GM12892 (cell line): ENCODE results near the gene SBK2.
"Not testable (repeated sequence)": the region's sequence is repeated elsewhere in the genome, so short reads cannot be mapped to it uniquely, and the experiment has no call there.

Source experiments
- DNase-seq: peaks from one replicate; pipeline ENCODE4 v3.0.0; 2011; ENCODE audit not compliant: insufficient read length
- FAIRE-seq: peaks from 2 replicates; lab custom pipeline; 2011; peaks lifted over from hg19 to GRCh38; lab: Jason Lieb, UNC
- POLR2A ChIP-seq: IDR thresholded peaks from 2 replicates; pipeline ENCODE4 v1.6.1; 2011; ENCODE audit warnings: low read depth, low read length, control low read depth
- POLR2AphosphoS5 ChIP-seq: IDR thresholded peaks from 2 replicates; pipeline ENCODE4 v1.6.1; 2011; ENCODE audit warnings: low read depth, low read length, control low read depth
- TAF1 ChIP-seq: IDR thresholded peaks from 2 replicates; pipeline ENCODE4 v1.6.1; 2011; ENCODE audit warnings: low read depth, mild to moderate bottlenecking, control low read depth, low read length, borderline replicate concordance

SBK2 gene

DNA sequence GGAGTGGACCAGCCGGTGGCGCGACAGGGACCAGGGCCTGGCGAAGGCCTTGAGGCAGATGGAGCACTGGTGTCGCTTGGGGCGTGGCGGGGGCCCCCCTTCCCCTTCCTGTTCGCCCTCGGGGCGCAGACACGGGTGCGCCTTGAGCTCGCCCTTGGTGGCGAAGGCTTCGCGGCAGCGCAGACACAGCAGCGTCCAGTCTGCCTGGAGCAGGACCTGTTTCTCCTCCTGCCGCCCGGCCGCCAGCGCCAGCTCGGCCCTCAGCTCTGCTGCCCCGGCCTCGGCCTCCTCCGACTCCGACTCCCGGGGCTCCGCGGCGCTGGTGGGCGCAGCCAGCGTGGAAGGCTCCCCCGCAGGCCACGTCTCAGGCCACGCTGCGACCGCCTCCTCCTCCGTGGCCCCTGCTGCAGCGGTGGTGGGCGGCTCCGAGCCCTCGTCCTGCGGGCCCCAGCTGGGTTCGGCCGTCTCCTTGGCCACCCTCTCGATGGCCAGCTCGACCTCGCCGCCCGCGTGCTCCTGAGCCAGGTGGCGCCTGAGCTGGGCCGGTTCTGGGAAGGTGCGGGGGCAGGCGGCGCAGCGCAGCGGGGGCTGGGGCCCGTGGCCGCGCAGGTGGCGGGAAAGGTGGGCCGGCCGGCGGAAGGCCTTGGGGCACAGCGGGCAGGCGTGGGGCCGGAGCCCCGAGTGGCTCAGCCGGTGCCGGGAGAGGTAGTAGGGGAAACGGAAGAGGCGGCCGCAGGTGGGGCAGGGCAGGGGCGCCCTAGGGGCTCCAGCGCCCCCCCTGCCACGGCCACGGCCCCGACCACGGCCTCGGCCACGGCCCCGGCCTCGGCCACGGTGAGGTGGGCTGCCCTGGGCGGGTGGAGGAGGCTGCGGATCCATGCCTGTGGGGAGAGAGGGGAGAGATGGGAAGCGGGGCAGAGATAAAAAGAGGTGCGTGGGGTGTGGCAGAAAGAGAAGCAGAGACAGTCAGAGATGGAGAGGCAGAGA, 42.1 kb upstream of the SBK2 start:
- no peak for FAIRE-seq
- TF ChIP-seq TAF1 = no peak
- no peak for DNase-seq

DNA sequence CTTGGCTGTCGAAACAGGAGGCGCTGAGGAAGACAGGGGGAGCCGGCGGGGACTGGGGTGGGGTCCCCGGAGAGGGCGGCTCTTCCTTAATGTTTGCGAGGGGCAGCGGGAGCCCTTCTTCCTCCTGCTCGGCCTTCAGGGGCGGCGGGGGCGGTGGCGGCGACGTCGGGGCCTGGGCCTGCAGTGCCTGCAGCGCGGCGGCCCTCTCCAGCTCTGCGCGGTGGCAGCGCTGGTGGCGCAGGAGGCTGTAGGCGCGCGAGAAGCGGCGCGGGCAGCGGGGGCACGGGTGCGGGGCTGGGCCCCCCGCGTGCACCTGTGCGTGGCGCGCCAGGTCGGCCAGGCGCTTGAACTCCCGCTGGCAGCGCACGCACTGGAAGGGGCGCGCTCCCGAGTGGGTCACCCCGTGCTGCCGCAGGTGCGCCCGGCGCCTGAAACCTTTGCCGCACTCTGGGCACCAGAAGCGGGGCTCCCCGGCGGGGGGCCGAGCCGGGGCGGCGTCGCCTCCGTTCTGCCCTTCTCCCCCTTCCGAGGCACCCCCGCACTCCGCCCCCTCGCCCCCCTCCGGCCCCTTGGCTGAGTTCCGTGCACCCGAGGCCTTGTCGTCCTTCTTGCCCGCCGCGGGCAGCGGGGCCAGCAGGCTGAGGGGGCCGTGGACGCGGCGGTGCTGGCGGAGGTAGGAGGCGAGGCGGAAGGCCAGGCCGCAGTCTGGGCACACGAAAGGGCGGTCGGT, 41.3 kb upstream of the SBK2 start:
- TF ChIP-seq POLR2AphosphoS5 = no peak
- TF ChIP-seq POLR2A = no peak
- TF ChIP-seq TAF1 = no peak
- FAIRE-seq (no peak), DNase-seq (no peak)

DNA sequence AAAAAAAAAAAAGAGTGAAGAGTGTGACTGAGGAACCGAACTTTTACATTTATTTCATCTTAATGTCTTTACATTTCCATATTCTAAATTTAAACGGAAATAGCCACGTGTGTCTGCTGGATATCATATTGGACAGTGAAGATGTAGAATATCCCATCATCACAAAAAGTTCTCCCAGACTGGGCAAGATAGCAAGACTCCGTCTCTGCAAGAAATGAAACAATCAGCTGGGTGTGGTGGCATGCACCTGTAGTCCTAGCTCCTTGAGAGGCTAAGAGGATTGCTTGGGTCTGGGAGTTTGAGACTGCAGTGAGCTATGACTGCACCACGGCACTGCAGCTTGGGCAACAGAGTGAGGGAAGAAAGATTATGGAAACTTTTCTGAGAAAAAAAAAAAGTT, 39.8 kb upstream of the SBK2 start:
- no peak for FAIRE-seq
- TF ChIP-seq POLR2A (no peak), TAF1 (no peak), POLR2AphosphoS5 (no peak)

DNA sequence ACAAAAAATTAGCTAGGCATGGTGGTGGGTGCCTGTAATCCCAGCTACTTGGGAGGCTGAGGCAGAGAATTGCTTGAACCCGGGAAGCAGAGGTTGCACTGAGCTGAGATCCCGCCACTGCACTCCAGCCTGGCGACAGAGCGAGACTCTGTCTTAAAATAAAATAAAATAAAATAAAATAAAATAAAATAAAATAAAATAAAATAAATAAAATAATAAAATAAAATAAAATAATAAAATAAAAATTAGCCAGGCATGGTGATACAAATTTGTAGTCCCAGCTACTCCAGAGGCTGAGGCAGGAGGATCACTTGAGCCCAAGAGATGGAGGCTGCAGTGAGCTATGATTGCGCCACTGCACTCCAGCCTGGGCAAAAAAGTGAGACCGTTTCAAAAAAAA, 37.0 kb upstream of the SBK2 start:
- FAIRE-seq, DNase-seq: not testable (repeated sequence)

More for the DNA sequence above, 39.8 kb upstream of the SBK2 start:
- no peak for DNase-seq

DNA sequence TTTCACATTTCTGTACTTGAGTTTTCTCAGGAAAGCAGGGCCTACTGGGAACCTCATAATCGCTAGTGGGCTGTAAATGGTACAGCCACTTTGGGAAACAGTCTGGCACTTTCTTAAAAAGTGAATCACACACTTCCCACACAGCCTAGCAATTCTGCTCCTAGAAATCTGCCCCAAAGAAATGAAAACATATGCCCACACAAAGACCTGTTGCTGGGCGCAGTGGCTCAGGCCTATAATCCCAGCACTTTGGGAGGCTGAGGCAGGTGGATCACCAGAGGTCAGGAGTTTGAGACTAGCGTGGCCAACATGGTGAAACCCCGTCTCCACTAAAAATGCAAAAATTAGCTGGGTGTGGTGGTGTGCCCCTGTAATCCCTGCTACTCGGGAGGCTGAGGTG, 32.5 kb upstream of the SBK2 start:
- DNase-seq, FAIRE-seq: not testable (repeated sequence)

DNA sequence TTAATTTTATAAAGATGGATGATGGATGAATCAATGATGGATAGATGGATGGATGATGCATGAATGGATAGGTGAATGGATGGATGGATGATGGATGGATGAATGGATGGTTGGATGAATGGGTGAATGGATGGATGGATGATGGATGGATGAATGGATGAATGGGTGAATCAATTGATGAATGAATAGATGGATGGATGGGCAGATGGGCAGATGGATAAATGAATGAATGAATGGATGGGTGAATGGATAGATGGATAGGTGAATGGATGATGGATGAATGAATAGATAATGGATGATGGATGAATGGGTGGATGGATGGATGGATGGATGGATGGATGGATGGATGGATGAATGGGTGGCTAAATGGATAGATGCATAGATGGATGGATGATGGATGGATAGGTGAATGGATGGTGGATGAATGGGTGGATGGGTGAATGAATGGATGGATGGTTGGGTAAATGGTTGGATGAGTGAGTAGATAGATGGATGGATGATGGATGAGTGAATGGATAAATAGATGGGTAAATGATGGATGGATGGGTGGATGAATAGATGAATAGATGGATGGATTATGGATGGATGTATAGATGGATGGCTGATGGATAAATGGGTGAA, 30.9 kb upstream of the SBK2 start:
- FAIRE-seq = no peak
- DNase-seq = no peak
- TF ChIP-seq POLR2A (no peak), POLR2AphosphoS5 (no peak), TAF1 (no peak)

DNA sequence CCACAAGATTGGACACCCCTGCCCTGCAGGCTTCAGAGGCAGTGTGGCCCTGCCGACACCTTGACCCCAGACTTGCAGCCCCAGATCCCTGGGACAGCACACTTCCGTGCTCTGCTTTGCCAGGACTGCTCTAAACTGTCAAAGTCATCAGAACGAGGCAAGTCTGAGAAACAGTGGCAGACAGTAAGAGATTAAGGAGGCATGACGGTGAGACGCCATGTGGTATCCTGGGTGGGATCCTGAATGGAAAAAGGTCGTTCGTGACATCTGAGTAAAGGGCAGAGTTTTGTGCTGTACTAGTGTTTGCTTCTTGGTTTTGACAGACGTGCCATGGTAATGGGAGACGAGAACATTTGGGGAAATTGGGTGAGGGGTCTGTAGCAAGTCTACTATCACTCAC, 29.9 kb upstream of the SBK2 start:
- TF ChIP-seq POLR2A = no peak
- no peak for TF ChIP-seq TAF1
- TF ChIP-seq POLR2AphosphoS5 = no peak
- DNase-seq (no peak), FAIRE-seq (no peak)

DNA sequence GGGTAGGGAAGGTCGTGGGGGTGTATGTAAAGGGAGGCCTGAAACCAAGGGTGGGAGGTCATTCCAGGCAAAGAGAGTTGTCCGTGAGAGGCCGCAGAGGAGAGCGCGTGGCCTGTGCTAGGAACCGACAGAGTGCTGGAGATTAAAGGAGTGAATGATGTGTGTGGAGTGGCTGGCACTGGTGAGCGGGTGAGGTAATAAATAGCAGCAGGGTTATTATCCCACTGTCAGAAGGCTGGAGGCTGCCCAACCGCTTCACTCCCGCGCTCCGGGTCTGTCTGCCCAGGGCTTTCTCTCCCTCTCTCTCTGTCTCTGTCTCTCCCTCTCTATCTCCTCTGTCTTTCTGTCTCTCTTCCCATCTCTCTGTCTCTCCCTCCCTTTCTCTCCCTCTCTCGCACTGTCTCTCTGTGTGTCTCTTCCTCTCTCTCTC, 26.3 kb upstream of the SBK2 start:
- no peak for DNase-seq
- TF ChIP-seq TAF1 (no peak), POLR2AphosphoS5 (no peak), POLR2A (no peak)

DNA sequence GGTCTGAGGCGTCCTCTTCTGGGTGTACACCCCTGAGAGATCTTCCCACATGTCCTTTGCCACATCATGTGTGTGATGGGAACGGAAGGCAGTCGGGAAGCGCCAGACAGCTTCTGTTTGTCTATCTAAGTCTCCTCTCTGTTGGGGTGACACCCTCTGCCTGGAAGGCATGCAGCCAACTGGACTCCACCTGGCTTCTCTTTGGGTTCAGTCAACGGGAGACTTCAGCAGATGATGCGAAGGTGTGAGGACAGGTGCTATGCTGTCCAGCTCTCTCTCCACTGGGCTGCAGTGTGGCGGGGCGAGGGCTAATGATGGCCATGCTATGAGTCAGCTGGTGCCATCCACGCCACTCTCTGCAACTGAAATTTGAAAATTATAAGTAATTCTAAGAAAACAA, 22.8 kb upstream of the SBK2 start:
- DNase-seq = no peak
- TF ChIP-seq POLR2A (no peak), TAF1 (no peak), POLR2AphosphoS5 (no peak)
- FAIRE-seq = no peak

More for the DNA sequence above, 26.3 kb upstream of the SBK2 start:
- FAIRE-seq = no peak

DNA sequence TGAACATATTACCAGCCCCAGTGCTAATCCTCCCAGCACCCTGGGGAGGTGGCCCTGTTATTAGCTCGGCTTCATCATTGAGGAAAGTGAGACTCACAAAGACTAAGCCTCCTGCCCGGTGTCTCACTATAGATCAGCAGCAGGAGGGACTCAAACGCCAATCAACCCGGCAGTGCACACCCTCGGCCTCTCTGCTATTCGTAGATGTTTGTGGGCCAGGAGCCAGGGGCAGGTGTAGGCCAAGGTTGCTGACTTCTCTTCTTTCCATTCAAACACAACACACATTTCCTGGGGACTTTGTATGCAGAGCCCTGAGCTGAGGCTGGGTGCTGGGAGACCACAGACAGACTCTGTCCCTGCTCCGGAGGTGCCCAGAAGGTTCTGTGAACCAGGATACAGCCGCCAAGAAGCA, 17.8 kb upstream of the SBK2 start:
- DNase-seq (no peak), FAIRE-seq (no peak)
- TF ChIP-seq POLR2A = no peak
- no peak for TF ChIP-seq POLR2AphosphoS5
- TF ChIP-seq TAF1 = no peak

DNA sequence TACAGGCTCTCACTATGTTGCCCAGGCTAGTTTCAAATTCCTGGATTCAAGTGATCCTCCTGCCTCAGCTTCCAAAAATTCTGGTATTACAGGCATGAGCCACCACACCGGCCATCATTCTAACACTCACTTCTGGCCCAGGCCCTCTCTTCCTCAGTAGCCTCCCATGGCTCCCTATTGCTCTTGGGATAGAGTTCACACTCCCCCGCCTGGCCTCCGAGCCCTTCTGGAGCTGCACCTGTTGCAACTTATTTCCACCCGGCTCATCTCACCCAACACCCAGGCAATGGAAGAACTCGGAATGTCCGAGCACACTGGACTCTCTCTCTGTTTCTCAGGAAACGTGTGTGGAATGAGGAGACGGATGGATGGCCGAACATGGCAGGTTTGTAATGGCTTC, 17.4 kb upstream of the SBK2 start:
- TF ChIP-seq POLR2A (no peak), POLR2AphosphoS5 (no peak), TAF1 (no peak)
- DNase-seq = no peak
- FAIRE-seq = no peak
